ENCODE data around the gene LRTM2.

The LRTM2 gene

GRCh38 chr12:1872448-1872847 is 52.1 kb downstream of the LRTM2 start:
- TF ChIP-seq, protein P1, sequence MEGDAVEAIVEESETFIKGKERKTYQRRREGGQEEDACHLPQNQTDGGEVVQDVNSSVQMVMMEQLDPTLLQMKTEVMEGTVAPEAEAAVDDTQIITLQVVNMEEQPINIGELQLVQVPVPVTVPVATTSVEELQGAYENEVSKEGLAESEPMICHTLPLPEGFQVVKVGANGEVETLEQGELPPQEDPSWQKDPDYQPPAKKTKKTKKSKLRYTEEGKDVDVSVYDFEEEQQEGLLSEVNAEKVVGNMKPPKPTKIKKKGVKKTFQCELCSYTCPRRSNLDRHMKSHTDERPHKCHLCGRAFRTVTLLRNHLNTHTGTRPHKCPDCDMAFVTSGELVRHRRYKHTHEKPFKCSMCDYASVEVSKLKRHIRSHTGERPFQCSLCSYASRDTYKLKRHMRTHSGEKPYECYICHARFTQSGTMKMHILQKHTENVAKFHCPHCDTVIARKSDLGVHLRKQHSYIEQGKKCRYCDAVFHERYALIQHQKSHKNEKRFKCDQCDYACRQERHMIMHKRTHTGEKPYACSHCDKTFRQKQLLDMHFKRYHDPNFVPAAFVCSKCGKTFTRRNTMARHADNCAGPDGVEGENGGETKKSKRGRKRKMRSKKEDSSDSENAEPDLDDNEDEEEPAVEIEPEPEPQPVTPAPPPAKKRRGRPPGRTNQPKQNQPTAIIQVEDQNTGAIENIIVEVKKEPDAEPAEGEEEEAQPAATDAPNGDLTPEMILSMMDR (IDR thresholded peaks at IDR 0.05; ENCODE audit: low read depth, low read length, missing control alignments) = no peak
- no peak overlapping the region for H3K4me3 ChIP-seq (replicated peaks; ENCODE audit: low read depth, low read length)
- DNase-seq (ENCODE audit: extremely low read depth, low read depth) = no peak

DNA sequence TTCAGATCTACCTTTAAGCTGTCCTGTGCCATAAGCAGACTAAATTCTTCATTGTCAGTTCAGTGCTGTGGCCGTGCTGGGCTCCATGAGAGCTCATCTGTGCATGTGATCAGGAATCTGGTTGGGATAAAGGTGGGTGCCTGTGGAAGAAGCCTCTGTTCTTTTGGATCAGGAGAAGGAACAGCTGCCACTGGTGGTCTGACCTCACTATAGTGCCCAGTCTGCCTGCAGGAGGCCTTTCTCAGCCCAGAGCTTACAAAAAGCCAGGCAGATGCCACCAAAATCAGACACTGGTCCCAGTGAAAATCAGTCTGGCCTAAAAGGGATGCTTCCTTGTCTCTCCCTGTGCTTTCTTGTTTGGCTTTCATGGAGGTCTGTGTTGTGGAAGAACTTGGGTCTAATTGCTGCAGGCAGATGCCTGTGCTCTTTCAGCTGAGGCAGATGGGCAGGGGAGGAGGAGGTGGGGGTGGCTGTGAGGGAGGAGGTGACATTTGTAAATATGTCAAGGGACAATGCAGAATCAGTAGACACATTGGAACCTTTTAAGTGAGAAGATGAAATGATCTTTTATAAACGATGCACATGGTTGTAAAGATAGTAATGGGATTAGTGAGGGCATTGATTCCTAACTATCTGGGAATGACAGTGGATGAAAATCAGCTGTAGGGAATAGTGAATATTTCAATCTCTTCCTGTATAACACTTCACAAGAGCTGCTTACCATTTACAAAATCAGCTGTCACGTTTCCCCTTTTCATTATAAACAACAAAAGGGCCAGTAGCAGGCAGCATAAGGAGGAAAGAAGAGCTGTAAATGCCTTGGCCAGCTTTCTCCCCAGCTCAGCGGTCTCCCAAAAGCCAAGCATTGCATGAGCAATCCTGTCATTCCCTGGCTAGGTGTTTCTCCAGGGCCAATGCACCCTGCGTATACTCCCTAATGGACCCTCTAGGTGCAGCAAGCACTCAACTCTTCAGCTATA is 53.5 kb downstream of the LRTM2 start:
- TF ChIP-seq, protein P1 (IDR thresholded peaks at IDR 0.05; ENCODE audit: low read depth, low read length, missing control alignments) = no peak
- DNase-seq (ENCODE audit: extremely low read depth, low read depth) = no peak
- no peak overlapping the region for H3K4me3 ChIP-seq (replicated peaks; ENCODE audit: low read depth, low read length)

GRCh38 chr12:1875608-1876007 is 55.2 kb downstream of the LRTM2 start:
- TF ChIP-seq, protein P1 (IDR thresholded peaks at IDR 0.05; ENCODE audit: low read depth, low read length, missing control alignments) = no peak
- no peak overlapping the region for H3K4me3 ChIP-seq (replicated peaks; ENCODE audit: low read depth, low read length)
- DNase-seq (ENCODE audit: extremely low read depth, low read depth) = no peak

GRCh38 chr12:1876086-1876485 is 55.7 kb downstream of the LRTM2 start:
- DNase-seq (ENCODE audit: extremely low read depth, low read depth) = no peak
- TF ChIP-seq, protein P1 (IDR thresholded peaks at IDR 0.05; ENCODE audit: low read depth, low read length, missing control alignments) = no peak
- no peak overlapping the region for H3K4me3 ChIP-seq (replicated peaks; ENCODE audit: low read depth, low read length)

DNA sequence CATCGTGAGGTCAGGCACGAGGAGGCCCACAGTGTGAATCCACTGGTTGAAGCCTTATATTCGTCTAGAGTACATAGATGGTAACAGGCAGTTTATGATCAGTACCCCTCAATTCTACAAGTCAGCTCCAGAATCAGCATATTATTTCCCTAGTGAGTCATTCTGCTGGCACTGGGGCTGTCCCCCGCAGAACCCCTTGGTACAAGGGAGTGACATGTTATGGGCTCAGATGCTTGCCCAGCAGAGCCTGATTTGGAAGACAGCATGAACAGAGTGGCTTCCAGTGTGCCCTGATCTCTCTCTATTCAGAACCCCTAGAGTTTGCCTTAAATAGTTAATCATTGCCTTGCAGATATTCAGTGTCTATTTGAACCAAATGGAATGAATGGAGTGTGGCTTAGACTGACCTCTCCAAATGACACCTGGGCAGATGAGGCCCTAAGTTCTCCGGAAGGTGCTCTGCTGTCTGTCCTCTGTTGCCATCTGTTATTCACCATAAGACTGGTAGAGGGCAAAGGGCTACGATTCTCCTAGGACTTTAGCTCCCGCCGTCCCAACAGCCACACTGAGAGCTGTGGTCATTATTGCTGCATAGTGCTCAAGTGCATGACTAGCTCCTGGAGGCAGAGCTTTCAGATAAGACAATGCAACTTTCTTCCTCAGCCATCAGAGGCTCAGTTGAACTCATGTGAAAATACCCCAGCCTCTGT is 57.0 kb downstream of the LRTM2 start:
- no peak for DNase-seq (ENCODE audit: extremely low read depth, low read depth)
- H3K4me3 ChIP-seq (replicated peaks; ENCODE audit: low read depth, low read length) = no peak overlapping the region
- TF ChIP-seq, protein P1 (IDR thresholded peaks at IDR 0.05; ENCODE audit: low read depth, low read length, missing control alignments) = no peak

- H3K4me3 ChIP-seq (replicated peaks; ENCODE audit: low read depth, low read length) = no peak overlapping the region
- TF ChIP-seq, protein P1 (IDR thresholded peaks at IDR 0.05; ENCODE audit: low read depth, low read length, missing control alignments) = no peak
- DNase-seq (ENCODE audit: extremely low read depth, low read depth) = no peak
Measured at GRCh38 chr12:1878214-1878613, 57.8 kb downstream of the LRTM2 start.
